ENCODE results near the gene CREB5.

DNA sequence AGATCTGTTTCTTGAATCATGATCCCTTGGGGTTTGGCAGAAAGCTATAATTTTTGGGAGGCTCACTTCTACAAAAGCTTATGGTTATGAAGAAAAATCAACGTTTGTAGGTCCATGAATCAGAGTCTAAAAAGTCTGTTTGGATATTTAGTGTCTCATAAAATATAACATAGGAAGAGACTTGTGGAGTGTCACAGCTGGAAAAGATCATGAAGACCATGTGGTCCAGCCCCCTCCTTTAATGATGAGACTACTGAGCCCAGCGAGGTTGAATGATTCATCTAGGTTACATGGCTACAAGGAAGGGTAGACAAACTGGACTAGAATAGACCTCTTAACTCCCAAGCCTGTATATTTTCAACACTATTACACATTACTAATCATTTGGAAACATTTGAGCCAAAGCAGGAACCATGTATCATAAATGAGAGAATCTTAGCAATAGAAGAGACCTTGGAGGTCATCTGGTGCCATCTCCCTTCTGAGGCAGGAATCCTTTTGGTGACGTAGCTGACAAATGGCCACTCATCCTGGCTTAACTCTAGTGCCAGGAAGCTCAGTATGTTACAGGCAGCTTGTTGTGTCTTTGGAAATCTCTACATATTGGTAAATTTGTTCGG, 152.5 kb downstream of the CREB5 start:
- TF ChIP-seq, protein P1, sequence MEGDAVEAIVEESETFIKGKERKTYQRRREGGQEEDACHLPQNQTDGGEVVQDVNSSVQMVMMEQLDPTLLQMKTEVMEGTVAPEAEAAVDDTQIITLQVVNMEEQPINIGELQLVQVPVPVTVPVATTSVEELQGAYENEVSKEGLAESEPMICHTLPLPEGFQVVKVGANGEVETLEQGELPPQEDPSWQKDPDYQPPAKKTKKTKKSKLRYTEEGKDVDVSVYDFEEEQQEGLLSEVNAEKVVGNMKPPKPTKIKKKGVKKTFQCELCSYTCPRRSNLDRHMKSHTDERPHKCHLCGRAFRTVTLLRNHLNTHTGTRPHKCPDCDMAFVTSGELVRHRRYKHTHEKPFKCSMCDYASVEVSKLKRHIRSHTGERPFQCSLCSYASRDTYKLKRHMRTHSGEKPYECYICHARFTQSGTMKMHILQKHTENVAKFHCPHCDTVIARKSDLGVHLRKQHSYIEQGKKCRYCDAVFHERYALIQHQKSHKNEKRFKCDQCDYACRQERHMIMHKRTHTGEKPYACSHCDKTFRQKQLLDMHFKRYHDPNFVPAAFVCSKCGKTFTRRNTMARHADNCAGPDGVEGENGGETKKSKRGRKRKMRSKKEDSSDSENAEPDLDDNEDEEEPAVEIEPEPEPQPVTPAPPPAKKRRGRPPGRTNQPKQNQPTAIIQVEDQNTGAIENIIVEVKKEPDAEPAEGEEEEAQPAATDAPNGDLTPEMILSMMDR (IDR thresholded peaks at IDR 0.05): no peak
- no peak for TF ChIP-seq POLR2AphosphoS5 (IDR thresholded peaks at IDR 0.05)
- TF ChIP-seq POLR2A (IDR thresholded peaks at IDR 0.05): no peak
